Peyer's patch (tissue), 4 donors: ENCODE data around the gene DOCK4.

Experiments
- POLR2A ChIP-seq, 2 donors: fragments of 450-650 bp; IDR thresholded peaks; one replicate each; pipeline ENCODE4 v1.5.1; 2017; ENCODE audit warnings: antibody characterized with exemption in 2 of 2, mild to moderate bottlenecking in 2 of 2, moderate library complexity in 2 of 2
- TF ChIP-seq, protein P1 (sequence below), 6 experiments: fragments of 450-650 bp in 4 of 6; fragments of 200-600 bp in 2 of 6; sonication (generic) in 1 of 6; IDR thresholded peaks; one replicate each; pipeline ENCODE4 v1.5.1; 2017 to 2019; ENCODE audit warnings: antibody characterized with exemption in 6 of 6, mild to moderate bottlenecking in 3 of 6, moderate library complexity in 1 of 6

DNA sequence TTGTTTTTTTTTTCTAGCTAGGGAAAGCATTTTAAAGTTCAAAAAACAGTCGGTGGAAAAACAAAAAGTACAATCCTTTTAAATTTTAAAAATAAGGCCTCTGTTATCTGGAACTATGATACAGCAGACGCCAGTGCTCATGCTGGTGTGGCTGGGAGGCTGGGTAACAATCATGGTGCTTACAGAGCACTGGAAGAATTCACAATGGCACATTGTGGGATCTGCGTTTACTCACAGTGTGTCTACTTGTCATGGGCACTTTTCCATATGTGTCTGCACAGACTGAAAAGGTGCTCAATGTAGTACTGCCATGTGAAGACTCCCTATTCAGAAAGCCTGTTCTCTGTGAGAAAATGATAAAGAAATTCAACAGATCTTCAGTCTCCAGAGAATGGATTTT is 365.7 kb downstream of the DOCK4 start:
- TF ChIP-seq, protein P1, sequence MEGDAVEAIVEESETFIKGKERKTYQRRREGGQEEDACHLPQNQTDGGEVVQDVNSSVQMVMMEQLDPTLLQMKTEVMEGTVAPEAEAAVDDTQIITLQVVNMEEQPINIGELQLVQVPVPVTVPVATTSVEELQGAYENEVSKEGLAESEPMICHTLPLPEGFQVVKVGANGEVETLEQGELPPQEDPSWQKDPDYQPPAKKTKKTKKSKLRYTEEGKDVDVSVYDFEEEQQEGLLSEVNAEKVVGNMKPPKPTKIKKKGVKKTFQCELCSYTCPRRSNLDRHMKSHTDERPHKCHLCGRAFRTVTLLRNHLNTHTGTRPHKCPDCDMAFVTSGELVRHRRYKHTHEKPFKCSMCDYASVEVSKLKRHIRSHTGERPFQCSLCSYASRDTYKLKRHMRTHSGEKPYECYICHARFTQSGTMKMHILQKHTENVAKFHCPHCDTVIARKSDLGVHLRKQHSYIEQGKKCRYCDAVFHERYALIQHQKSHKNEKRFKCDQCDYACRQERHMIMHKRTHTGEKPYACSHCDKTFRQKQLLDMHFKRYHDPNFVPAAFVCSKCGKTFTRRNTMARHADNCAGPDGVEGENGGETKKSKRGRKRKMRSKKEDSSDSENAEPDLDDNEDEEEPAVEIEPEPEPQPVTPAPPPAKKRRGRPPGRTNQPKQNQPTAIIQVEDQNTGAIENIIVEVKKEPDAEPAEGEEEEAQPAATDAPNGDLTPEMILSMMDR (IDR thresholded peaks at IDR 0.05) = no peak
- no peak for TF ChIP-seq POLR2A (IDR thresholded peaks at IDR 0.05)
